ENCODE data around the gene TLE4.

The TLE4 gene

GRCh38 chr9:79619930-79620329 lies 48.2 kb downstream of the TLE4 start:
- no peak overlapping the region for H3K27ac ChIP-seq
- TF ChIP-seq CTCF (IDR thresholded peaks at IDR 0.05): no peak

GRCh38 chr9:79621916-79622575 lies 50.3 kb downstream of the TLE4 start:
- no peak overlapping the region for H3K4me2 ChIP-seq (ENCODE audit: low read length)
- no peak overlapping the region for H3K9ac ChIP-seq
- H3K9me3 ChIP-seq (ENCODE audit: control insufficient read depth, low read length): no peaks in the 10 kb centered on the region
- H3K27ac ChIP-seq: no peak overlapping the region
- no peak for TF ChIP-seq CTCF (IDR thresholded peaks at IDR 0.05)
- no peaks in the 10 kb centered on the region for H3K4me1 ChIP-seq
- peaks cover 9% of the 10 kb centered on the region for H3K79me2 ChIP-seq
- no peak overlapping the region for H2AFZ ChIP-seq
- H3K4me3 ChIP-seq (ENCODE audit: low read depth, low read length): no peak overlapping the region
- H3K27me3 ChIP-seq (ENCODE audit: control insufficient read depth, insufficient read depth, low read length): no peaks in the 10 kb centered on the region
- no peaks in the 10 kb centered on the region for H3K36me3 ChIP-seq (ENCODE audit: control insufficient read depth, insufficient read depth, low read length)

More at GRCh38 chr9:79619930-79620329, 48.2 kb downstream of the TLE4 start:
- H3K4me3 ChIP-seq (ENCODE audit: low read depth, low read length): no peak overlapping the region
- H3K4me1 ChIP-seq: no peaks in the 10 kb centered on the region
- no peaks in the 10 kb centered on the region for H3K27me3 ChIP-seq (ENCODE audit: control insufficient read depth, insufficient read depth, low read length)
- H2AFZ ChIP-seq: no peak overlapping the region
- H3K36me3 ChIP-seq (ENCODE audit: control insufficient read depth, insufficient read depth, low read length): no peaks in the 10 kb centered on the region
- peaks cover 9% of the 10 kb centered on the region for H3K79me2 ChIP-seq
- H3K9ac ChIP-seq: no peak overlapping the region
- H3K4me2 ChIP-seq (ENCODE audit: low read length): no peak overlapping the region
- H3K9me3 ChIP-seq (ENCODE audit: control insufficient read depth, low read length): no peaks in the 10 kb centered on the region

- no peaks in the 10 kb centered on the region for H3K9me3 ChIP-seq (ENCODE audit: control insufficient read depth, low read length)
- no peaks in the 10 kb centered on the region for H3K27me3 ChIP-seq (ENCODE audit: control insufficient read depth, insufficient read depth, low read length)
- no peak overlapping the region for H3K4me3 ChIP-seq (ENCODE audit: low read depth, low read length)
- peaks cover 9% of the 10 kb centered on the region for H3K79me2 ChIP-seq
- no peak overlapping the region for H3K27ac ChIP-seq
- H3K9ac ChIP-seq: no peak overlapping the region
- no peak overlapping the region for H3K4me2 ChIP-seq (ENCODE audit: low read length)
- H2AFZ ChIP-seq: no peak overlapping the region
- no peaks in the 10 kb centered on the region for H3K4me1 ChIP-seq
- H3K36me3 ChIP-seq (ENCODE audit: control insufficient read depth, insufficient read depth, low read length): no peaks in the 10 kb centered on the region
- TF ChIP-seq CTCF (IDR thresholded peaks at IDR 0.05): no peak
Observed at GRCh38 chr9:79623799-79624721, 52.3 kb downstream of the TLE4 start.

GRCh38 chr9:79629721-79630120 lies 58.0 kb downstream of the TLE4 start:
- Histone ChIP-seq H3K27me3 (ENCODE audit: control insufficient read depth, insufficient read depth, low read length) (no peaks in the 10 kb centered on the region), H3K9me3 (ENCODE audit: control insufficient read depth, low read length) (no peaks in the 10 kb centered on the region), H3K4me1 (no peaks in the 10 kb centered on the region), H3K27ac (no peak overlapping the region), H3K4me2 (ENCODE audit: low read length) (no peak overlapping the region), H3K9ac (no peak overlapping the region), H2AFZ (no peak overlapping the region), H3K79me2 (no peaks in the 10 kb centered on the region), H3K4me3 (ENCODE audit: low read depth, low read length) (no peak overlapping the region), H3K36me3 (ENCODE audit: control insufficient read depth, insufficient read depth, low read length) (no peaks in the 10 kb centered on the region)
- TF ChIP-seq CTCF (IDR thresholded peaks at IDR 0.05): no peak
